ENCODE measurements around the gene FNIP2. TPM values are rescaled to one million over a fixed set of nuclear protein-coding genes. Genes with fewer than 3 reads are reported as not detected.

The FNIP2 gene
- total RNA-seq, 1 experiment from 2014 or later, result 16.1 TPM

GRCh38 chr4:158799856-158800255 lies 31.0 kb downstream of the FNIP2 start:
- ChIA-PET CTCF (no interaction called here), POLR2A (ENCODE audit: low non-redundant PET) (no interaction called here)
- H3K4me1 ChIP-seq (ENCODE audit: insufficient read depth, low read length, poor library complexity, severe bottlenecking), result no peaks in the 10 kb centered on the region
- BruUV-seq (replicated peaks), result no TSS peak
- no peaks in the 10 kb centered on the region for H3K27me3 ChIP-seq (replicated peaks; ENCODE audit: insufficient read depth, low read depth, low read length, poor library complexity)
- H3K36me3 ChIP-seq (ENCODE audit: insufficient read depth, low read length, poor library complexity, severe bottlenecking), result no peaks in the 10 kb centered on the region
- no peak for DNase-seq (ENCODE audit: low spot score)
- no peaks in the 10 kb centered on the region for H3K9me3 ChIP-seq (ENCODE audit: low read depth, low read length, poor library complexity, severe bottlenecking)
- intact Hi-C loops (cut with micrococcal nuclease; ENCODE audit: unreplicated experiment), result no loop called here
- no peak overlapping the region for H3K27ac ChIP-seq (ENCODE audit: low read depth, low read length, poor library complexity, severe bottlenecking)
- H3K4me3 ChIP-seq (ENCODE audit: low read depth, low read length, poor library complexity, severe bottlenecking), result no peak overlapping the region
- TF ChIP-seq EZH2 (IDR thresholded peaks at IDR 0.05; ENCODE audit: borderline replicate concordance, low read depth, low read length, poor library complexity, severe bottlenecking) (no peak), CTCF (conservative IDR thresholded peaks at IDR 0.05; ENCODE audit: low read depth, low read length) (no peak)

- no TSS peak for BruUV-seq (replicated peaks)
- intact Hi-C loops (cut with micrococcal nuclease; ENCODE audit: unreplicated experiment), result no loop called here
- Histone ChIP-seq H3K9me3 (ENCODE audit: low read depth, low read length, poor library complexity, severe bottlenecking) (no peaks in the 10 kb centered on the region), H3K4me1 (ENCODE audit: insufficient read depth, low read length, poor library complexity, severe bottlenecking) (no peaks in the 10 kb centered on the region), H3K27me3 (replicated peaks; ENCODE audit: insufficient read depth, low read depth, low read length, poor library complexity) (no peaks in the 10 kb centered on the region), H3K4me3 (ENCODE audit: low read depth, low read length, poor library complexity, severe bottlenecking) (no peak overlapping the region), H3K36me3 (ENCODE audit: insufficient read depth, low read length, poor library complexity, severe bottlenecking) (no peaks in the 10 kb centered on the region), H3K27ac (ENCODE audit: low read depth, low read length, poor library complexity, severe bottlenecking) (no peak overlapping the region)
- ChIA-PET CTCF (no interaction called here), POLR2A (ENCODE audit: low non-redundant PET) (no interaction called here)
- TF ChIP-seq EZH2 (IDR thresholded peaks at IDR 0.05; ENCODE audit: borderline replicate concordance, low read depth, low read length, poor library complexity, severe bottlenecking), result no peak
- no peak for TF ChIP-seq CTCF (conservative IDR thresholded peaks at IDR 0.05; ENCODE audit: low read depth, low read length)
- DNase-seq (ENCODE audit: low spot score), result no peak
Measured at GRCh38 chr4:158801066-158801465, 32.2 kb downstream of the FNIP2 start.

- no peak for DNase-seq (ENCODE audit: low spot score)
- Histone ChIP-seq H3K9me3 (ENCODE audit: low read depth, low read length, poor library complexity, severe bottlenecking) (no peaks in the 10 kb centered on the region), H3K4me3 (ENCODE audit: low read depth, low read length, poor library complexity, severe bottlenecking) (no peak overlapping the region), H3K4me1 (ENCODE audit: insufficient read depth, low read length, poor library complexity, severe bottlenecking) (no peaks in the 10 kb centered on the region), H3K27me3 (replicated peaks; ENCODE audit: insufficient read depth, low read depth, low read length, poor library complexity) (no peaks in the 10 kb centered on the region), H3K36me3 (ENCODE audit: insufficient read depth, low read length, poor library complexity, severe bottlenecking) (no peaks in the 10 kb centered on the region), H3K27ac (ENCODE audit: low read depth, low read length, poor library complexity, severe bottlenecking) (no peak overlapping the region)
- CTCF ChIA-PET, result no interaction called here
- intact Hi-C loops (cut with micrococcal nuclease; ENCODE audit: unreplicated experiment), result no loop called here
- no peak for TF ChIP-seq CTCF (conservative IDR thresholded peaks at IDR 0.05; ENCODE audit: low read depth, low read length)
- no peak for TF ChIP-seq EZH2 (IDR thresholded peaks at IDR 0.05; ENCODE audit: borderline replicate concordance, low read depth, low read length, poor library complexity, severe bottlenecking)
- POLR2A ChIA-PET (ENCODE audit: low non-redundant PET), result no interaction called here
- no TSS peak for BruUV-seq (replicated peaks)
Measured at GRCh38 chr4:158801677-158802076, 32.9 kb downstream of the FNIP2 start.

All from A673 (cell line).